Sigmoid colon (tissue), 4 donors: ENCODE measurements around the gene ADAMTS3.

ENCODE experiments used
- CTCF ChIP-seq, 4 experiments: fragments of 450-650 bp in 3 of 4; fragments of 200-600 bp in 1 of 4; IDR thresholded peaks; one replicate each; pipeline ENCODE4 v1.5.1; 2016 to 2019; ENCODE audit warnings: antibody characterized with exemption in 4 of 4, mild to moderate bottlenecking in 3 of 4, moderate library complexity in 2 of 4
- EP300 ChIP-seq, 4 donors: sonication (generic); formaldehyde crosslinking; IDR thresholded peaks; one replicate each; pipeline ENCODE4 v1.6.1; 2017; ENCODE audit warnings: antibody characterized with exemption in 4 of 4
- POLR2A ChIP-seq, 2 donors: fragments of 450-650 bp; IDR thresholded peaks; one replicate each; pipeline ENCODE4 v1.6.1; 2016; ENCODE audit warnings: antibody characterized with exemption in 2 of 2, mild to moderate bottlenecking in 2 of 2, moderate library complexity in 2 of 2
- POLR2AphosphoS5 ChIP-seq, 4 donors: sonication (generic); formaldehyde crosslinking; IDR thresholded peaks; one replicate each; pipeline ENCODE4 v1.6.1; 2017; ENCODE audit warnings: antibody characterized with exemption in 4 of 4

DNA sequence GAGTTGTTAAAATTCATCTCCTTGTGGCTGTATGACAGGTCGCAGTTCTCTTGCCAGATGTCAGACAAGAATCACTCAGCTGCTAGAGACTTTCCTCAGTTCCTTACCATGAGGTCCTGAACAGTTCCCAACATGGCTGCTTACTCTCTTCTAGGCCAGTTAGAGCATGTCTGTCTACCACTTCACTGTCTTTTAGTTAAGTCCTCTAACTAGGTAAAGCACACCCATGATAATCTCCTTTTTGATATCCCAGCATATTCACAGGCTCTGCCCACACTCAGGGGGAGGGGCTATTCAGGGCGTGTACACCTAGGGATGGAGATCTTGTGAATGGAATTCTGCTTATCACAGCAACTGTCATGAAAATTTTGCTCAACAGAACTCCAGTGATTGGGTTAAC, 190.1 kb downstream of the ADAMTS3 start:
- TF ChIP-seq CTCF (IDR thresholded peaks at IDR 0.05) (no peak), EP300 (IDR thresholded peaks at IDR 0.05) (no peak), POLR2A (IDR thresholded peaks at IDR 0.05) (no peak), POLR2AphosphoS5 (IDR thresholded peaks at IDR 0.05) (no peak)
